Suppressor macrophage (primary cell): Measurements from ENCODE around the gene IKZF2.

Experiments
- DNase-seq, 4 experiments: peaks; one replicate each; pipeline ENCODE4 v3.0.0-alpha.2; 2020 to 2022

Gene IKZF2

GRCh38 chr2:212956665-212957607 is 194.5 kb downstream of the IKZF2 start:
- no peak for DNase-seq

DNA sequence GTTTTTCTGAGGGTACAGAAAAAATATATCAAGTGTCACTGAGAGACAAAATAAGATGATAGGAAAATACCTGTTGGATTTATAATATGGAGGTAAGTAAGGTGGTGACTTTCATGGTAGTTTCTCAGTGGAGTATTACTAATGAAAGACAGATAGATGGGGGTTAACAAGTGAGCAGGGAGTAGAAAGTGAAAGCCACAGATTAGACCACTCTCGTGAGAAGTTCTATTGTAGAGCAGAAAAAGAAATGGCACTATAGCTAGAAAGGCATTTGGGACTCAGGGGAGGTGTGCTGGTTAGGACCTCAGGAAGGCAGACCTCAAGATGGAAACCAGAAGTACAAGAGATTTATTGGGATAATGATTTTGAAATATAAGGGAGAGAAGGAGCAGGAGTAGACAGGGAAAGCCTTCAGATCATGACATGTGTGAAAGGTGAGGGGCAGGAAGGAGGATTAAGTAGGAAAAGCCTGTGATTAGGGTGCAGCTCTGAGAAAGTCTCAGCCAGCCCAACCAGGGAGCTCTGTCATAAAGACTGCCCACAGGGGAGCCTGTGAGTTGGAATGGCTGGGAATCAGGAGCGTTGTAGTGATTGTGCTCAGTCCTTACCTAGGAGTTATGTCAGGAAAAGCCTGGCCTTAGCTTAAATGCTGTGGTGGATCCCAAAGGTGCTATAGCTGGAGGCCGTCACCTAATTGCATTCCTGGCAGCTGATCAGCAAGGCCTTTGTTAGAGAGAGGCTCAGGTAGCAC is 198.1 kb downstream of the IKZF2 start:
- DNase-seq, result no peak

GRCh38 chr2:212949786-212950185 is 201.6 kb downstream of the IKZF2 start:
- no peak for DNase-seq
